ENCODE data around the gene DIPK1C.

The DIPK1C gene

DNA sequence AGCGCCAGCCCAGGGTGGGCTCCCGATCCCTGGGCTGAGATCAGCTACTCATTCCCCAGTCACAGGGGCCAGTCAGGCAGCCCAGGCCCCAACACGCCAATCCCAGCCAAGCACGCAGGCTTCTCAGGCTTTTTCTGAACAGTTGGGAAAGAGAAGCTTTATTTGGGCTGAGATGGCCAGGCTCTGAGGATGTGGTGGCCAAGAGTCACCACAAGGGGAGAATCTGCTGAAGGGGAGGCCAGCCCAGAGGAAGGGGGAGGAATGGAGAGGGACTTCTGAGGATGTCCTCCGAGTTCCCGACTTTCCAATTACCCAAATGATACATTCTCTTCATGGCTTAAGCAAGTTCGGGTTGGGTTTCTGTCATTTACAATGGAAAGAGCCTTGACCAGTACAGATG is 2.8 kb upstream of the DIPK1C start:
- FAIRE-seq, result no peak
- no peak for DNase-seq (ENCODE audit: insufficient read length, low spot score)
- TF ChIP-seq, protein P1, sequence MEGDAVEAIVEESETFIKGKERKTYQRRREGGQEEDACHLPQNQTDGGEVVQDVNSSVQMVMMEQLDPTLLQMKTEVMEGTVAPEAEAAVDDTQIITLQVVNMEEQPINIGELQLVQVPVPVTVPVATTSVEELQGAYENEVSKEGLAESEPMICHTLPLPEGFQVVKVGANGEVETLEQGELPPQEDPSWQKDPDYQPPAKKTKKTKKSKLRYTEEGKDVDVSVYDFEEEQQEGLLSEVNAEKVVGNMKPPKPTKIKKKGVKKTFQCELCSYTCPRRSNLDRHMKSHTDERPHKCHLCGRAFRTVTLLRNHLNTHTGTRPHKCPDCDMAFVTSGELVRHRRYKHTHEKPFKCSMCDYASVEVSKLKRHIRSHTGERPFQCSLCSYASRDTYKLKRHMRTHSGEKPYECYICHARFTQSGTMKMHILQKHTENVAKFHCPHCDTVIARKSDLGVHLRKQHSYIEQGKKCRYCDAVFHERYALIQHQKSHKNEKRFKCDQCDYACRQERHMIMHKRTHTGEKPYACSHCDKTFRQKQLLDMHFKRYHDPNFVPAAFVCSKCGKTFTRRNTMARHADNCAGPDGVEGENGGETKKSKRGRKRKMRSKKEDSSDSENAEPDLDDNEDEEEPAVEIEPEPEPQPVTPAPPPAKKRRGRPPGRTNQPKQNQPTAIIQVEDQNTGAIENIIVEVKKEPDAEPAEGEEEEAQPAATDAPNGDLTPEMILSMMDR (IDR thresholded peaks at IDR 0.05; ENCODE audit: insufficient read depth, missing control alignments), result no peak

DNA sequence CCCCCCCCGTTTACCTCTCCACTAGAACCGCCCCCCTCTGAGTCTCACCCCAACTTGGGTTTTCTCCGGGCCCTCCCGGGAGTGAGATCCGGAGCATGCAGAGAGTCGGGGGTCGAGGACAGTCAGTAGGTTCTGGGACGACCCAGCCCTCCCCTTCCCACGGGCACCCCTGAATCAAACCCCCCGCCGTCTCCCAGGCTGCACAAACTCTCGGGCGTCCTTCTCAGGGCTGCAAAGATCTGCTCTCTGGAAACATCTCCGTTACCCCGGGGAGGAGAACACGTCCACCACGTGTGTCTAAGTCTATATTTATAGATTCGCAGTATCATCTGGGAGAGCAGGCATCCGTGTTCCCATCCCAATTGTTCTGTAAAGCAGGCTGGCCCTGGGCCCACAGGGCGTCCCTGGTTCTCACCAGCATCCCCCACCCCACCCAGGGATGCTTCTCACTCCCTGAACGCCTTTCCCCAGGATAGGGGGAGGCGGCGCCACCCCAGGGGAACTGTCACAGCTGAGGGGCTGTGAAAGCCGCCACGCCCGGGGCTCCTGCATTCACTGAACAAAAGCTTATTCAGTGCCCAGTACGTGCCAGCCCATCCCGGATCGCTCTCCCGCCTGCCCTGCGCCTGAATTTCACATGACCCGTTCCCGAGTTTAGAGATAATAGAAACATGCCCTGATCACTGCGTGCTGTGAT is 765 bp upstream of the DIPK1C start:
- TF ChIP-seq, protein P1 (IDR thresholded peaks at IDR 0.05; ENCODE audit: insufficient read depth, missing control alignments), result no peak
- DNase-seq (ENCODE audit: insufficient read length, low spot score) (no peak), FAIRE-seq (no peak)

DNA sequence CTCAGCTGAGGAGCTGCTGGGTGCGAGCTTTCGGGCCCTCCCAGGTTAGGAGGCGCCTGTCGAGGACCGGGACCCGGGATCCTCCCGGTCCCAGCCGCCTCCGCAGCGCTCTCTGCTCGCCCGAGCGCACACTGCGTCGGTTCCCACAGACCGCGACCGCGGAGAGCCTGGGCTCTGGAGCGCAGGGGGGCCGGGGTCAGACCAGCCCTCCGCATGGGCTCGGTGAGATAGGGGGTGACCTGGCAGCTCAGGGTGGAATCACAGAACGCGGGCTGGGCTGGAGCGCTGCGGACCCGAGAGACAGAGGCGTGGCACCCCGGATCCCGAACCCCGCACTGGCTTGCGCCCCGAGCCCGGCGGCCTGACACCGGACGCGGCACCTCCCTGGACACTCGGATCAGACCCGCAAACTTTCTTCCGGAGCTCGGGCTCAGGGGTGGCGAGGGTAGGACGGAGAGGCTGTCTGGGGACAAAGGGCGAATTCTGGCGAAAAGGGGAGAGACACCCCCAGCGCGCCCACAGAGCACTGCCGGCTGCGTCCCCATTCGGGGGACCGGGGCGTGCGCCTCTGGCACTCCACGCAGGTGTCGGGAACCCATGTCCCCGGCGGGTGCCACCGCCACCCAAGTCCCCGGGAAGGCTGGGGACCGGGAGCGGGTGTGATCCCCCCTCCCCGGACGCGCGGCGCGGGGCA is 612 bp downstream of the DIPK1C start:
- TF ChIP-seq, protein P1 (IDR thresholded peaks at IDR 0.05; ENCODE audit: insufficient read depth, missing control alignments), result no peak
- DNase-seq (ENCODE audit: insufficient read length, low spot score) (no peak), FAIRE-seq (no peak)

DNA sequence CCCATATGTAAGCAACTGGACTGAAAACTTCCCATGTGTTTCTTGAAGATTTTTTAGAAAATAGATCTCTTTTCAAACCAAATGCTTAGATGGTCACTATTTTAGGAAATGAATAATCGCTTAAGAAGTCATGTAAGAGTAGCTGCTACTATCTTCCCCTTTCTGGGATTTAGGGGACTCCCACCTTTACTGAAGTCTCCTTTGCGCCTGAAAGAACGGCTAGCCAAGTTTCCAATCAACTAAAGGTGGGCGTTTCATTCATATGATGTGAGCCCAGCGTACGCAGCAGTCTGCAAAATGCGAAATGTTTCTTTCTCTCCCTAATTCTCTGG is 1.1 kb downstream of the DIPK1C start:
- TF ChIP-seq, protein P1 (IDR thresholded peaks at IDR 0.05; ENCODE audit: insufficient read depth, missing control alignments), result no peak
- FAIRE-seq (no peak), DNase-seq (ENCODE audit: insufficient read length, low spot score) (no peak)

DNA sequence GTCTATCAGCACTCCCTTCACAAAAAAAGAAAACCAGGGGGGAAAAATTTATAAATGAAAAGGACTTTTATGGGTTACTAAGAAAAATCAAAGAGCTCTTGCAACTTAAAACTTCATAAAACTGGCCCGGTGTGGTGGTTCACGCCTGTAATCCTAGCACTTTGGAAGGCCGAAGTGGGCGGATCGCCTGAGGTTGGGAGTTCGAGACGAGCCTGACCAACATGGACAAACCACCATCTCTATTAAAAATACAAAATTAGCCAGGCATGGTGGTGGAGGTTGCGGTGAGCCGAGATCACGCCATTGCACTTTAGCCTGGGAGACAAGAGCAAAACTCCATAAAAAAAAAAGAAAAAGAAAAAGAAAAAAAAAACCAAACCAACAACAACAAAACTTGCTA is 1.7 kb downstream of the DIPK1C start:
- FAIRE-seq (no peak), DNase-seq (ENCODE audit: insufficient read length, low spot score) (no peak)
- TF ChIP-seq, protein P1 (IDR thresholded peaks at IDR 0.05; ENCODE audit: insufficient read depth, missing control alignments), result no peak

DNA sequence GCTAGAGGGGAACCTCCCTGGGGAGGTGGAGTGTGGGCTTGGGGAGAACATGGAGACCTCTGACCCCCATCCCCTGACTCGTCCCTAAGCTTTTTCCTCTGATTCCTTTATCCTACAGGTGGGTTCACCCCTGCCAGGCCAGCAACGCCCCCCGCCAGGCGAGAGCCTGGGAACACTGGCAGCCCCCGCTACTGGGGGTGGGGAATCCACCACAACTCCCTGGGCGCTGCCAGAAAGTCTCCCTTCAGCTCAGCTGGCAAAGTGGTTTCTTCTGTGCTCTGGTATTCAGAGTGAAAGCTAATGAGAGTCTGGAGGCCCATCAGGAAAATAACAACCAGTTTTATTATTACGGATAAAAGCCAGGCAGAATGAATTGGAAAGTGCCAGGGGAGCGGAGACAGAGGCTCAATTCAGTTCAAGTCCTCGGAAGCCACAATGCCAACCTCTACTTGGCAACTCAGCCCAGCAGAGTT is 2.8 kb downstream of the DIPK1C start:
- TF ChIP-seq, protein P1 (IDR thresholded peaks at IDR 0.05; ENCODE audit: insufficient read depth, missing control alignments), result no peak
- DNase-seq (ENCODE audit: insufficient read length, low spot score) (no peak), FAIRE-seq (no peak)

DNA sequence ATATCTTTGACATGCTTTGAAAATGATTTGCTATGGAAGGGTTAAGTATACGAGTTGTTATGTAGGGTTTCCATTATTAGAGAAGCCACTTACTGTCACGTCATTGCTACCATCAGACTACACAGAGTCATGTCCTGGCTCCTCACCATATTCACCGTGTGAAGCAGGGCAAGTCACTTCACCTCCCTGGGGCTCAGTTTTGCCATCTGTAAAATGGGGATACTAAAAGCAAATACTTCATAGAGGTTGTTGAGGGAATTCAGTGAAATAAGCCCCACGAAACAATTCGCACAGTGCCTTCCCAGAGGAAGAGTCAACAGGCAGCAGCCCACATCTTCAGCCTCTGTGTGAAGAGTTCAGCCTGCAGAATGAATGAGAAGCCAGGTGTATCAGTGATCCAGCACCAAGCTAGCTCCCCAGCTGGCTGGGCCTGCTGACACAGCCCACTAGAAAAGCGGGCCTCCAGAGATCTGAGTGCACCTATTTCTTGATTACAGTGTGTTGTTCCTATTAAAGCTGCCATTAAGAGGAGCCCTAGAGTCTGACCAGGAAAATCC is 3.4 kb downstream of the DIPK1C start:
- peak; percentile 92 for FAIRE-seq
- no peak for DNase-seq (ENCODE audit: insufficient read length, low spot score)
- TF ChIP-seq, protein P1 (IDR thresholded peaks at IDR 0.05; ENCODE audit: insufficient read depth, missing control alignments), result no peak

All from D721Med (cell line).